B cell (primary cell): ENCODE results near the gene ELMO3. TPM values are rescaled to one million over a fixed set of nuclear protein-coding genes. Genes with fewer than 3 reads are reported as not detected.

Experiments used
- ATAC-seq: fragments of 200-7000 bp; cut with Tn5 transposase; one replicate; pipeline ENCODE4 v1.10.0; 2021; ENCODE audit warnings: low read depth, mild to moderate bottlenecking, moderate number of reproducible peaks, moderate library complexity
- CTCF ChIA-PET: fragments of 350-600 bp; sonication (Branson Sonifier 250); formaldehyde crosslinking; loops from one replicate; lab custom pipeline; 2021; ENCODE audit warnings: antibody characterized with exemption, inconsistent platforms; lab: Charles Lee
- POLR2A ChIA-PET: fragments of 350-600 bp; sonication (Branson Sonifier 250); formaldehyde crosslinking; loops from one replicate; lab custom pipeline; 2021; ENCODE audit warnings: antibody characterized with exemption; lab: Charles Lee
- DNase-seq: peaks from one replicate; pipeline ENCODE4 v3.0.0; 2013
- H2AFZ ChIP-seq: 2 replicates; pipeline ENCODE4 v1.6.1; 2012; ENCODE audit warnings: mild to moderate bottlenecking, low read depth, low read length; ENCODE audit not compliant: insufficient read depth, poor library complexity, severe bottlenecking
- H3K27ac ChIP-seq, 2 donors: 1 replicate in 1 of 2; 2 replicates in 1 of 2; pipeline ENCODE4 v1.5.1; 2012 to 2013; ENCODE audit warnings: low read length in 2 of 2, mild to moderate bottlenecking in 2 of 2, moderate library complexity in 1 of 2
- H3K27me3 ChIP-seq, 4 experiments: fragments of 200-600 bp in 1 of 4; sonication (generic) in 1 of 4; replicated peaks in 1 of 4; 1 replicate in 2 of 4; 2 replicates in 2 of 4; pipeline versions ENCODE4 v1.6.1 to v1.7.0; 2013 to 2016; ENCODE audit warnings: low read length in 3 of 4, mild to moderate bottlenecking in 2 of 4, mixed read lengths in 1 of 4, moderate library complexity in 1 of 4; ENCODE audit not compliant: insufficient read depth in 4 of 4, control insufficient read depth in 3 of 4; ENCODE audit errors: control extremely low read depth in 1 of 4
- H3K36me3 ChIP-seq, 2 experiments: replicated peaks in 1 of 2; 1 replicate in 1 of 2; 2 replicates in 1 of 2; pipeline versions ENCODE4 v1.6.1 to v1.7.1; 2013; ENCODE audit warnings: low read length in 1 of 2; ENCODE audit not compliant: insufficient read depth in 2 of 2, control insufficient read depth in 1 of 2; ENCODE audit errors: control extremely low read depth in 1 of 2, extremely low read depth in 1 of 2
- H3K4me1 ChIP-seq, 2 donors: fragments of 200-600 bp in 1 of 2; sonication (generic) in 1 of 2; 1 replicate in 1 of 2; 2 replicates in 1 of 2; pipeline versions ENCODE4 v1.5.1 to v1.6.1; 2013 to 2017; ENCODE audit warnings: low read length in 2 of 2; ENCODE audit not compliant: control insufficient read depth in 2 of 2, insufficient read depth in 2 of 2
- H3K4me2 ChIP-seq: replicated peaks from 2 replicates; pipeline ENCODE3; 2012; ENCODE audit warnings: mild to moderate bottlenecking, low read depth, low read length; ENCODE audit not compliant: poor library complexity, severe bottlenecking
- H3K4me3 ChIP-seq, 5 experiments: fragments of 200-600 bp in 1 of 5; sonication (generic) in 1 of 5; 1 replicate in 3 of 5; 2 replicates in 2 of 5; pipeline versions ENCODE4 v1.5.1 to v1.7.0; 2011 to 2016; ENCODE audit warnings: low read length in 4 of 5, mild to moderate bottlenecking in 4 of 5, low read depth in 2 of 5, control low read depth in 1 of 5, moderate library complexity in 1 of 5; ENCODE audit not compliant: insufficient read depth in 1 of 5; ENCODE audit errors: control extremely low read depth in 1 of 5, extremely low read depth in 1 of 5
- H3K79me2 ChIP-seq: fragments of 200-600 bp; sonication (generic); one replicate; pipeline ENCODE4 v1.6.0; 2016; ENCODE audit warnings: low read length; ENCODE audit not compliant: control insufficient read depth, insufficient read depth
- H3K9ac ChIP-seq: fragments of 200-600 bp; sonication (generic); 2 replicates; pipeline ENCODE4 v1.6.1; 2017; ENCODE audit warnings: mild to moderate bottlenecking, low read length, moderate library complexity
- H3K9me3 ChIP-seq, 3 donors: one replicate each; pipeline versions ENCODE4 v1.6.1 to v1.7.1; 2013; ENCODE audit warnings: low read length in 2 of 3; ENCODE audit not compliant: control insufficient read depth in 2 of 3, insufficient read depth in 1 of 3; ENCODE audit errors: control extremely low read depth in 1 of 3
- H4K20me1 ChIP-seq: 2 replicates; pipeline ENCODE4 v1.6.0; 2012; ENCODE audit warnings: mild to moderate bottlenecking, low read length; ENCODE audit not compliant: insufficient read depth, control insufficient read depth, poor library complexity, severe bottlenecking
- H3K27ac Mint-ChIP-seq: one replicate; pipeline ENCODE4 v1.8.0; 2021; ENCODE audit warnings: mixed read lengths
- H3K27me3 Mint-ChIP-seq: one replicate; pipeline ENCODE4 v1.8.0; 2021; ENCODE audit warnings: mixed read lengths
- H3K4me1 Mint-ChIP-seq: one replicate; pipeline ENCODE4 v1.8.0; 2021; ENCODE audit warnings: mixed read lengths
- H3K4me3 Mint-ChIP-seq: one replicate; pipeline ENCODE4 v1.8.0; 2021; ENCODE audit warnings: mixed read lengths
- H3K9me3 Mint-ChIP-seq: one replicate; pipeline ENCODE4 v1.8.0; 2022; ENCODE audit warnings: mixed read lengths; ENCODE audit not compliant: insufficient read depth
- CTCF ChIP-seq: fragments of 200-600 bp; IDR thresholded peaks from one replicate; pipeline ENCODE4 v1.8.0; 2022; ENCODE audit warnings: antibody characterized with exemption, mild to moderate bottlenecking
- EZH2 ChIP-seq: IDR thresholded peaks from 2 replicates; pipeline ENCODE4 v1.6.1; 2012; ENCODE audit warnings: borderline replicate concordance, low read depth, mild to moderate bottlenecking, moderate library complexity, low read length; ENCODE audit not compliant: insufficient read depth, poor library complexity, severe bottlenecking
- WGBS: methylation state at CpG from one replicate; pipeline ENCODE4 v1.1.5; 2013; ENCODE audit warnings: missing lambda C conversion rate; ENCODE audit not compliant: insufficient coverage; 5-methylcytosine and 5-hydroxymethylcytosine counted together
- intact Hi-C: fragments of 100-400 bp; cut with micrococcal nuclease; formaldehyde crosslinking; loops from one replicate; pipeline ENCODE4 v1.10.0; 2022
- polyA plus RNA-seq: library from polyadenylated mRNA; depleted of rRNA; stranded (reverse); fragments of >200 nt; gene quantifications from 2 replicates; pipeline ENCODE4 v1.2.3, GENCODE V29; 2012
- total RNA-seq, 2 donors: library from RNA; stranded (reverse); fragments of 120-200 nt in 1 of 2; gene quantifications; 1 replicate in 1 of 2; 2 replicates in 1 of 2; pipeline versions ENCODE4 v1.2.3 to v1.2.4, GENCODE V29; 2013 to 2022

Gene ELMO3
- total and polyA plus RNA-seq, 2 donors (not counting 1 experiment from before 2014, with no cell fraction given): 9.1 to 9.6 TPM

DNA sequence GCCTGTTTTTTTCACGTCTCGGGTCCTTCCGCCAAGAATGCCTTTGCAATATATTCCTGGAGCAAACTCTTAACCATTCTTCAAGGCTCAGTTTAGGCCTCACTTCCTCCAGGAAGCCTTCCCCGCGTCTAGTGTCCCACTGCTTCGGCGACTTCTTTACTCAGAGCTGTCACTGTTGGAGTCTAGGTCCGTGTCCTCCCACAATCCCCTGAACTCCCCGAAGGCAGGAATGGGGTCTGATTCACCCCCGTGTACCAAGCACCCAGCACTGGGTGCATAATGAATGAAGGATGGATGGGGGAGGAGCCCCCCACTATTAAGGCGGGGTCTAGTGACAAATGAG lies 15.7 kb upstream of the ELMO3 start:
- no peak overlapping the region for H3K4me3 Mint-ChIP-seq
- peak overlapping the region; percentile 99 for H3K4me2 ChIP-seq
- no peak for ATAC-seq
- peaks cover 0 to 3% (median 0%) of the 10 kb centered on the region in 3 donors for H3K9me3 ChIP-seq
- peak overlapping the region; percentile 86 for H3K9ac ChIP-seq
- WGBS: 30% methylated on average over 7 of the region's 11 CpGs
- intact Hi-C loops: loop anchor here (1.0 kb wide), 4 partner anchors 9 to 154 kb away; partner anchors contain the start of genes CBFB, E2F4, FBXL8 and TMEM208
- CTCF ChIA-PET: interaction anchor here (1.1 to 2.9 kb wide), 4 partner anchors 14 to 28 kb away, joined by 5 to 11 read pairs (median 6); partner anchors contain the start of genes FBXL8, NOL3 and TRADD
- no peak for DNase-seq
- peaks cover 25% of the 10 kb centered on the region in 2 donors for H3K4me1 ChIP-seq
- POLR2A ChIA-PET: interaction anchor here (0.6 to 1.1 kb wide), 2 partner anchors 22 to 61 kb away, joined by 3 to 4 read pairs; no protein-coding TSS in a partner anchor
- peak overlapping the region; percentile 21 to 95 (median 69) for H3K4me3 ChIP-seq
- peak overlapping the region; percentile 76 to 96 for H3K27ac ChIP-seq
- H4K20me1 ChIP-seq: peaks cover 4% of the 10 kb centered on the region
- H3K27me3 Mint-ChIP-seq: peaks cover 17% of the 10 kb centered on the region
- no peaks in the 10 kb centered on the region for H3K9me3 Mint-ChIP-seq
- H3K4me1 Mint-ChIP-seq: peaks cover 17% of the 10 kb centered on the region
- H3K36me3 ChIP-seq: no peaks in the 10 kb centered on the region
- peaks cover 0 to 38% (median 8%) of the 10 kb centered on the region in 4 experiments for H3K27me3 ChIP-seq
- TF ChIP-seq EZH2 (no peak), CTCF (no peak)
- no peaks in the 10 kb centered on the region for H3K79me2 ChIP-seq
- no peak overlapping the region for H3K27ac Mint-ChIP-seq
- peak overlapping the region; percentile 88 for H2AFZ ChIP-seq
